IMR-90 (cell line): Measurements from ENCODE around the gene FLNA. TPM values are rescaled to one million over a fixed set of nuclear protein-coding genes. Genes with fewer than 3 reads are reported as not detected.

Experiments
- microRNA-seq, 2 experiments: library from miRNA; stranded (forward) in 1 of 2; unstranded in 1 of 2; fragments of 10-50 nt in 1 of 2; fragments of <30 nt in 1 of 2; gene quantifications in 1 of 2; microRNA quantifications in 1 of 2; one replicate each; pipeline versions ENCODE3 to v1.1.0; 2013 to 2020; ENCODE audit not compliant: insufficient read depth in 1 of 2, insufficient read length in 1 of 2, unreplicated experiment in 1 of 2
- polyA plus RNA-seq, 3 experiments: library from polyadenylated mRNA; depleted of rRNA; stranded (reverse); fragments of >200 nt; gene quantifications; 2 replicates each; pipeline ENCODE4 v1.2.3, GENCODE V29; 2012; ENCODE audit warnings: low replicate concordance in 1 of 3
- small RNA-seq, 5 experiments: library from RNA; depleted of rRNA; stranded (forward); fragments of <200 nt; gene quantifications; one replicate each; pipeline ENCODE3, GENCODE V24; 2012
- total RNA-seq: library from RNA; depleted of rRNA; stranded (reverse); fragments of >200 nt; gene quantifications from 2 replicates; pipeline ENCODE4 v1.2.3, GENCODE V29; 2012; rRNA removed

Gene FLNA
- total and polyA plus RNA-seq, 2 of the 4 experiments (the other 2 are of a cell fraction), result 1,356 to 1,357 TPM

Small RNAs within 50 kb of the gene (microRNA-seq; reads per million reads assigned to microRNA genes)
- gene SNORA70 (ENCODE audit: insufficient read depth, insufficient read length), result not detected

Small RNAs within 50 kb of the gene (small RNA-seq; reads per million reads assigned to genes)
- gene SNORA70, result 0 reads per million in 5 experiments

Other genes starting within 250 kb of the FLNA start
- gene OPN1LW, start 230.4 kb downstream of the FLNA start, total RNA-seq, result not detected in 2 replicates
- gene OPN1LW, start 230.4 kb downstream of the FLNA start, polyA plus RNA-seq (2012; rRNA removed), result not detected in 2 replicates
- gene OPN1MW, start 192.0 kb downstream of the FLNA start, total RNA-seq, result not detected in 2 replicates
- gene OPN1MW, start 192.0 kb downstream of the FLNA start, polyA plus RNA-seq (2012; rRNA removed), result not detected in 2 replicates
- not detected in 2 replicates for gene OPN1MW2, start 154.9 kb downstream of the FLNA start, total RNA-seq
- gene OPN1MW2, start 154.9 kb downstream of the FLNA start, polyA plus RNA-seq (2012; rRNA removed), result not detected in 2 replicates
- gene OPN1MW3, start 117.1 kb downstream of the FLNA start, total RNA-seq, result not detected in 2 replicates
- gene OPN1MW3, start 117.1 kb downstream of the FLNA start, polyA plus RNA-seq (2012; rRNA removed), result not detected in 2 replicates
- not detected in 2 replicates for gene TEX28, start 79.5 kb downstream of the FLNA start, total RNA-seq
- not detected in 2 replicates for gene TEX28, start 79.5 kb downstream of the FLNA start, polyA plus RNA-seq (2012; rRNA removed)
- gene TKTL1, start 78.8 kb downstream of the FLNA start, total RNA-seq, result not detected in 2 replicates
- not detected in 2 replicates for gene TKTL1, start 78.8 kb downstream of the FLNA start, polyA plus RNA-seq (2012; rRNA removed)
- gene EMD, start 4.7 kb upstream of the FLNA start, total RNA-seq, result 9.9 and 11.4 TPM in 2 replicates
- 68.8 and 80.6 TPM in 2 replicates for gene EMD, start 4.7 kb upstream of the FLNA start, polyA plus RNA-seq (2012; rRNA removed)
- 1,582 and 1,900 TPM in 2 replicates for gene RPL10, start 23.7 kb upstream of the FLNA start, total RNA-seq
- gene RPL10, start 23.7 kb upstream of the FLNA start, polyA plus RNA-seq (2012; rRNA removed), result 4,696 and 7,467 TPM in 2 replicates
- 42.5 and 51.4 TPM in 2 replicates for gene DNASE1L1, start 34.6 kb upstream of the FLNA start, total RNA-seq
- gene DNASE1L1, start 34.6 kb upstream of the FLNA start, polyA plus RNA-seq (2012; rRNA removed), result 54.7 and 55.5 TPM in 2 replicates
- 4.4 and 4.8 TPM in 2 replicates for gene TAFAZZIN, start 36.9 kb upstream of the FLNA start, total RNA-seq
- 24.4 and 26.6 TPM in 2 replicates for gene TAFAZZIN, start 36.9 kb upstream of the FLNA start, polyA plus RNA-seq (2012; rRNA removed)
- 13.8 and 13.9 TPM in 2 replicates for gene ATP6AP1, start 54.0 kb upstream of the FLNA start, total RNA-seq
- gene ATP6AP1, start 54.0 kb upstream of the FLNA start, polyA plus RNA-seq (2012; rRNA removed), result 96.7 and 98.4 TPM in 2 replicates
- 113 and 117 TPM in 2 replicates for gene GDI1, start 62.5 kb upstream of the FLNA start, total RNA-seq
- 291 and 331 TPM in 2 replicates for gene GDI1, start 62.5 kb upstream of the FLNA start, polyA plus RNA-seq (2012; rRNA removed)
- 46.4 and 65.5 TPM in 2 replicates for gene FAM50A, start 69.5 kb upstream of the FLNA start, total RNA-seq
- gene FAM50A, start 69.5 kb upstream of the FLNA start, polyA plus RNA-seq (2012; rRNA removed), result 107 and 119 TPM in 2 replicates
- gene PLXNA3, start 83.6 kb upstream of the FLNA start, total RNA-seq, result 4.3 and 8.1 TPM in 2 replicates
- 111 and 126 TPM in 2 replicates for gene PLXNA3, start 83.6 kb upstream of the FLNA start, polyA plus RNA-seq (2012; rRNA removed)
- gene LAGE3, start 104.6 kb upstream of the FLNA start, total RNA-seq, result 3.6 and 6.4 TPM in 2 replicates
- gene LAGE3, start 104.6 kb upstream of the FLNA start, polyA plus RNA-seq (2012; rRNA removed), result 14.8 and 17.6 TPM in 2 replicates
- 21.4 and 28.3 TPM in 2 replicates for gene UBL4A, start 112.0 kb upstream of the FLNA start, total RNA-seq
- gene UBL4A, start 112.0 kb upstream of the FLNA start, polyA plus RNA-seq (2012; rRNA removed), result 22.2 and 24.6 TPM in 2 replicates
- gene SLC10A3, start 116.0 kb upstream of the FLNA start, total RNA-seq, result 15.2 and 16.1 TPM in 2 replicates
- 24.6 and 26.9 TPM in 2 replicates for gene SLC10A3, start 116.0 kb upstream of the FLNA start, polyA plus RNA-seq (2012; rRNA removed)
- gene FAM3A, start 141.6 kb upstream of the FLNA start, total RNA-seq, result 14.0 and 15.0 TPM in 2 replicates
- gene FAM3A, start 141.6 kb upstream of the FLNA start, polyA plus RNA-seq (2012; rRNA removed), result 47.2 and 52.0 TPM in 2 replicates
- 60.0 and 77.1 TPM in 2 replicates for gene G6PD, start 172.2 kb upstream of the FLNA start, total RNA-seq
- gene G6PD, start 172.2 kb upstream of the FLNA start, polyA plus RNA-seq (2012; rRNA removed), result 174 and 213 TPM in 2 replicates
- gene IKBKG, start 173.0 kb upstream of the FLNA start, total RNA-seq, result 13.9 and 16.5 TPM in 2 replicates
- 38.2 and 41.3 TPM in 2 replicates for gene IKBKG, start 173.0 kb upstream of the FLNA start, polyA plus RNA-seq (2012; rRNA removed)
- not detected in 2 replicates for gene CTAG1A, start 210.5 kb upstream of the FLNA start, total RNA-seq
- gene CTAG1A, start 210.5 kb upstream of the FLNA start, polyA plus RNA-seq (2012; rRNA removed), result not detected in 2 replicates
- not detected in 2 replicates for gene CTAG1B, start 244.6 kb upstream of the FLNA start, total RNA-seq
- not detected in 2 replicates for gene CTAG1B, start 244.6 kb upstream of the FLNA start, polyA plus RNA-seq (2012; rRNA removed)